ENCODE data around the gene C19orf85.

- TF ChIP-seq GATA2 (IDR thresholded peaks at IDR 0.05; ENCODE audit: low read depth, low read length) (peak; percentile 82), GATA3 (IDR thresholded peaks at IDR 0.05; ENCODE audit: low read depth, low read length) (no peak)
These were observed 4.4 kb downstream of the C19orf85 start for GRCh38 chr19:55459950-55460657.
